ENCODE measurements around the gene DAAM1.

Gene DAAM1

DNA sequence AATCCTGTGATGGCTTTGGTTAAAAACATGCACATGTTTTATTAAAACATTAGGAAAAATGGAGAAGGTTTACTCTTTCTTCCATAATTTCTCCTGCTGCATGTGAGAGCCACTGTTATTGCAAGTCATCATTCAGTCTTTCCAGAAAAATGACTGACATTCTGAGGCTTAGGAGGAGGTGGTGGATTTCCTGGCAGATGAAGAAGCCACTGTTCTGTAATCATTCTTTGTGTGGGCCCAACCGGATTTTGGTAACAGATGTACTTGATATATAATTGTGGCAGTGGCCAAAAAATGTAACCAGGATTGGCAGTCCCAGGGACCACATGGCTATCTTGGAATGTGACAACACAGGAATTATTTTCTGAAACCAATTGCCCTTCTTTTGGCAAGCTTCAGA, 120.2 kb downstream of the DAAM1 start:
- TF ChIP-seq, protein P1, sequence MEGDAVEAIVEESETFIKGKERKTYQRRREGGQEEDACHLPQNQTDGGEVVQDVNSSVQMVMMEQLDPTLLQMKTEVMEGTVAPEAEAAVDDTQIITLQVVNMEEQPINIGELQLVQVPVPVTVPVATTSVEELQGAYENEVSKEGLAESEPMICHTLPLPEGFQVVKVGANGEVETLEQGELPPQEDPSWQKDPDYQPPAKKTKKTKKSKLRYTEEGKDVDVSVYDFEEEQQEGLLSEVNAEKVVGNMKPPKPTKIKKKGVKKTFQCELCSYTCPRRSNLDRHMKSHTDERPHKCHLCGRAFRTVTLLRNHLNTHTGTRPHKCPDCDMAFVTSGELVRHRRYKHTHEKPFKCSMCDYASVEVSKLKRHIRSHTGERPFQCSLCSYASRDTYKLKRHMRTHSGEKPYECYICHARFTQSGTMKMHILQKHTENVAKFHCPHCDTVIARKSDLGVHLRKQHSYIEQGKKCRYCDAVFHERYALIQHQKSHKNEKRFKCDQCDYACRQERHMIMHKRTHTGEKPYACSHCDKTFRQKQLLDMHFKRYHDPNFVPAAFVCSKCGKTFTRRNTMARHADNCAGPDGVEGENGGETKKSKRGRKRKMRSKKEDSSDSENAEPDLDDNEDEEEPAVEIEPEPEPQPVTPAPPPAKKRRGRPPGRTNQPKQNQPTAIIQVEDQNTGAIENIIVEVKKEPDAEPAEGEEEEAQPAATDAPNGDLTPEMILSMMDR (conservative IDR thresholded peaks at IDR 0.05; ENCODE audit: low read length): no peak
- no peak for TF ChIP-seq EZH2phosphoT487 (IDR thresholded peaks at IDR 0.05; ENCODE audit: borderline replicate concordance)
- Histone ChIP-seq H3K79me2 (ENCODE audit: insufficient read depth, low read length) (no peaks in the 10 kb centered on the region), H3K9me3 (ENCODE audit: insufficient read depth, low read depth, low read length) (no peaks in the 10 kb centered on the region)

DNA sequence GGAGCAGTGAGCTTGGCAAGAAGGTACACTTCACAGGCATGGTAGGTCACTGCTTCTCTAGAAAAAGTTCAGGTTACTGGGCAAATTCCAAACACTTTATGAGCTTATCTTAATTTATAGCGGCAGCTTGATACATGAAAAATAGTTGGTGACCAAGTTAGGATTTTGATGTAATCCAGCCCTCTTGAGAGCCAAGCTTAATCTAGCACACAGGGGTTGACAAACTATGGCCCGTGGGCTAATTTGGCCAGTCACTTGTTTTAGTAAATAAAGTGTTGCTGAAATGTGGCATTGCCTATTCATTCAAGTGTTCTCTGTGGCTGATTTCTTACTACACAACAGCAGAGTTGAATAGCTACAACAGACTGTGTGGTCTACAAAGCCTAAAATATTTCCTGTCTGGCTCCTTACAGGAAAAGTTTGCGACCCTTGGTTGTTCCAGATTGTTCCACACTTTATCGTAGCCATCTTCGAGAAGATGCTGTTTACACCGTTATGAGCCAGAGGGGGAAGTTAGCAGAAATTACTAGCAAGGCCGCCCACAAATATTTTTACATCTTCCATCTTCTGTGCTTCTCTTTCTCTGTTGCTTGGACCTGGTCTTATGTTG, 120.9 kb downstream of the DAAM1 start:
- H3F3A ChIP-seq (ENCODE audit: low read depth): no peaks in the 10 kb centered on the region
- H3K9ac ChIP-seq (ENCODE audit: low read depth, low read length, poor library complexity, severe bottlenecking): no peak overlapping the region
- no peak overlapping the region for H3K4me2 ChIP-seq (ENCODE audit: low read depth, low read length, poor library complexity, severe bottlenecking)
- no peaks in the 10 kb centered on the region for H3K9me2 ChIP-seq (replicated peaks; ENCODE audit: low read depth, low read length)
- H4K20me1 ChIP-seq (ENCODE audit: insufficient read depth, low read length, poor library complexity, severe bottlenecking): peaks cover 3% of the 10 kb centered on the region
- no peak overlapping the region for H3K4me3 ChIP-seq (ENCODE audit: low read length, poor library complexity, severe bottlenecking)
- no peaks in the 10 kb centered on the region for H3K9me3 ChIP-seq (ENCODE audit: insufficient read depth, low read depth, low read length)
- H3K27me3 ChIP-seq (ENCODE audit: insufficient read depth, low read length, poor library complexity, severe bottlenecking): no peaks in the 10 kb centered on the region
- TF ChIP-seq EZH2phosphoT487 (IDR thresholded peaks at IDR 0.05; ENCODE audit: borderline replicate concordance): no peak
- TF ChIP-seq, protein P1 (conservative IDR thresholded peaks at IDR 0.05; ENCODE audit: low read length): no peak
- H3K4me1 ChIP-seq (ENCODE audit: insufficient read depth, low read length, poor library complexity, severe bottlenecking): peaks cover 3% of the 10 kb centered on the region
- no peak overlapping the region for H2AFZ ChIP-seq (ENCODE audit: low read length)
- H3K79me2 ChIP-seq (ENCODE audit: insufficient read depth, low read length): no peaks in the 10 kb centered on the region
- H3K36me3 ChIP-seq (ENCODE audit: insufficient read depth, low read length): no peaks in the 10 kb centered on the region

More for the DNA sequence above, 120.2 kb downstream of the DAAM1 start:
- H3K4me1 ChIP-seq (ENCODE audit: insufficient read depth, low read length, poor library complexity, severe bottlenecking): peaks cover 3% of the 10 kb centered on the region
- no peak overlapping the region for H3K4me3 ChIP-seq (ENCODE audit: low read length, poor library complexity, severe bottlenecking)
- no peak overlapping the region for H3K9ac ChIP-seq (ENCODE audit: low read depth, low read length, poor library complexity, severe bottlenecking)
- no peaks in the 10 kb centered on the region for H3K36me3 ChIP-seq (ENCODE audit: insufficient read depth, low read length)
- H3K27me3 ChIP-seq (ENCODE audit: insufficient read depth, low read length, poor library complexity, severe bottlenecking): no peaks in the 10 kb centered on the region
- no peaks in the 10 kb centered on the region for H3K9me2 ChIP-seq (replicated peaks; ENCODE audit: low read depth, low read length)
- H2AFZ ChIP-seq (ENCODE audit: low read length): no peak overlapping the region
- H3K4me2 ChIP-seq (ENCODE audit: low read depth, low read length, poor library complexity, severe bottlenecking): no peak overlapping the region
- no peaks in the 10 kb centered on the region for H3F3A ChIP-seq (ENCODE audit: low read depth)
- peaks cover 3% of the 10 kb centered on the region for H4K20me1 ChIP-seq (ENCODE audit: insufficient read depth, low read length, poor library complexity, severe bottlenecking)

DNA sequence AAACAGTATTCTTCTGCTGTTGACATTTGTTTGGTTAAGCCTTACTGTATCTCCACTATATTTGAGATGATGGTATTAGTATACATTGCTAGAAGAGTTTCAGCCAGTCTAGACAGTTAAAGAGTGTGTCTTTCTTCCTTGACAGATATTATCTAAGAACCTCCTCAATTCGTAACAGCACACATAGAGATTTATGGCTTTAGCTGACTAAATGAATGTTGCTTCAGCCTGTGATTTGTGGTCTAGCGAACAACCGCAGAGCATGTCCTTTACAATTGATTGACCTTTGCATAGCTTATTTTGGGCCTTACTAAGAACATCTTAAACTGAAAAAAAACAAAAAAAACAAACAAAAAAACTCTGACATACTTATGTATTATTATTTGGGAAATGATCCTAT, 122.2 kb downstream of the DAAM1 start:
- no peak overlapping the region for H3K4me2 ChIP-seq (ENCODE audit: low read depth, low read length, poor library complexity, severe bottlenecking)

More for the DNA sequence above, 122.2 kb downstream of the DAAM1 start:
- H3K79me2 ChIP-seq (ENCODE audit: insufficient read depth, low read length): no peaks in the 10 kb centered on the region
- peaks cover 3% of the 10 kb centered on the region for H4K20me1 ChIP-seq (ENCODE audit: insufficient read depth, low read length, poor library complexity, severe bottlenecking)
- no peak overlapping the region for H3K9ac ChIP-seq (ENCODE audit: low read depth, low read length, poor library complexity, severe bottlenecking)
- no peak overlapping the region for H2AFZ ChIP-seq (ENCODE audit: low read length)
- no peak; the same call in 1 of the 2 replicates for TF ChIP-seq EZH2phosphoT487 (IDR thresholded peaks at IDR 0.05; ENCODE audit: borderline replicate concordance)
- TF ChIP-seq, protein P1 (conservative IDR thresholded peaks at IDR 0.05; ENCODE audit: low read length): no peak
- no peaks in the 10 kb centered on the region for H3F3A ChIP-seq (ENCODE audit: low read depth)
- H3K9me3 ChIP-seq (ENCODE audit: insufficient read depth, low read depth, low read length): no peaks in the 10 kb centered on the region
- H3K9me2 ChIP-seq (replicated peaks; ENCODE audit: low read depth, low read length): no peaks in the 10 kb centered on the region
- H3K27me3 ChIP-seq (ENCODE audit: insufficient read depth, low read length, poor library complexity, severe bottlenecking): no peaks in the 10 kb centered on the region
- H3K36me3 ChIP-seq (ENCODE audit: insufficient read depth, low read length): no peaks in the 10 kb centered on the region
- peaks cover 3% of the 10 kb centered on the region for H3K4me1 ChIP-seq (ENCODE audit: insufficient read depth, low read length, poor library complexity, severe bottlenecking)
- H3K4me3 ChIP-seq (ENCODE audit: low read length, poor library complexity, severe bottlenecking): no peak overlapping the region
